Activated CD4-positive, alpha-beta T cell treated with anti-CD3 and anti-CD28 coated beads, Interleukin-2, amount 10 ng/mL, durations not matched to agents 24 days and 14 days (primary cell): ENCODE measurements around the gene ZNF225. TPM values are rescaled to one million over a fixed set of nuclear protein-coding genes. Genes with fewer than 3 reads are reported as not detected.

Experiments
- DNase-seq: peaks from one replicate; pipeline ENCODE4 v3.0.0; 2022
- H3K27ac Mint-ChIP-seq: one replicate; pipeline ENCODE4 v1.8.0; 2022; ENCODE audit warnings: mild to moderate bottlenecking, mixed read lengths
- H3K27me3 Mint-ChIP-seq: one replicate; pipeline ENCODE4 v1.8.0; 2022; ENCODE audit warnings: mixed read lengths
- H3K36me3 Mint-ChIP-seq: one replicate; pipeline ENCODE4 v1.8.0; 2022; ENCODE audit warnings: low read depth, mild to moderate bottlenecking, mixed read lengths
- H3K4me1 Mint-ChIP-seq: one replicate; pipeline ENCODE4 v1.8.0; 2021; ENCODE audit warnings: mixed read lengths
- H3K4me3 Mint-ChIP-seq: one replicate; pipeline ENCODE4 v1.8.0; 2022; ENCODE audit warnings: mild to moderate bottlenecking, moderate library complexity, mixed read lengths
- H3K9me3 Mint-ChIP-seq: one replicate; pipeline ENCODE4 v1.8.0; 2021; ENCODE audit warnings: mixed read lengths
- intact Hi-C: fragments of 100-400 bp; cut with micrococcal nuclease; formaldehyde crosslinking; loops from one replicate; pipeline ENCODE4 v1.15.1; 2023
- total RNA-seq: library from RNA; stranded (reverse); gene quantifications from 2 replicates; pipeline ENCODE4 v1.2.3, GENCODE V29; 2022

ZNF225 gene
- total RNA-seq, result 2.7 and 3.2 TPM in 2 replicates

- peak; percentile 95 for DNase-seq
- peak within 1 kb of the TSS; percentile 99 for H3K4me3 Mint-ChIP-seq
- H3K4me1 Mint-ChIP-seq, result peaks cover 17% of the 10 kb centered on the region
- intact Hi-C loops, result loop anchor here (1.0 to 5.0 kb wide), 10 partner anchors 19 to 389 kb away; partner anchors contain the start of genes ZNF155, ZNF180, ZNF222 and ZNF224
- peak within 1 kb of the TSS; percentile 91 for H3K27ac Mint-ChIP-seq
- H3K27me3 Mint-ChIP-seq, result no peaks in the 10 kb centered on the region
- peaks cover 29% of the 10 kb centered on the region for H3K36me3 Mint-ChIP-seq
- peaks cover 18% of the 10 kb centered on the region for H3K9me3 Mint-ChIP-seq
Observed at GRCh38 chr19:44113138-44113783, at the start of gene ZNF225. ZNF225 (plus strand) TSS chr19:44113399; CDS start chr19:44115828, 2,429 bp downstream.

GRCh38 chr19:44066305-44066704 is 46.9 kb upstream of the ZNF225 start:
- Mint-ChIP-seq H3K9me3 (peaks cover 34% of the 10 kb centered on the region), H3K36me3 (peaks cover 10% of the 10 kb centered on the region)
- DNase-seq, result no peak

GRCh38 chr19:44069415-44069814 is 43.8 kb upstream of the ZNF225 start:
- H3K4me1 Mint-ChIP-seq, result peaks cover 13% of the 10 kb centered on the region
- H3K9me3 Mint-ChIP-seq, result peaks cover 35% of the 10 kb centered on the region
- no peak overlapping the region for H3K4me3 Mint-ChIP-seq
- intact Hi-C loops, result no loop called here
- peaks cover 17% of the 10 kb centered on the region for H3K36me3 Mint-ChIP-seq
- no peak overlapping the region for H3K27ac Mint-ChIP-seq
- H3K27me3 Mint-ChIP-seq, result no peaks in the 10 kb centered on the region
- no peak for DNase-seq

More at GRCh38 chr19:44066305-44066704, 46.9 kb upstream of the ZNF225 start:
- Mint-ChIP-seq H3K27ac (no peak overlapping the region), H3K4me1 (no peaks in the 10 kb centered on the region), H3K27me3 (no peaks in the 10 kb centered on the region), H3K4me3 (no peak overlapping the region)
- intact Hi-C loops, result no loop called here

GRCh38 chr19:44071824-44072542 is 41.2 kb upstream of the ZNF225 start, which contains the start of gene ZNF284:
ZNF284 (plus strand) TSS chr19:44072159; CDS start chr19:44076390, 4,231 bp downstream.
- H3K9me3 Mint-ChIP-seq, result peaks cover 29% of the 10 kb centered on the region
- no peaks in the 10 kb centered on the region for H3K27me3 Mint-ChIP-seq
- peak; percentile 94 for DNase-seq
- peak within 1 kb of the TSS; percentile 73 for H3K27ac Mint-ChIP-seq
- H3K4me3 Mint-ChIP-seq, result peak within 1 kb of the TSS; percentile 91
- H3K36me3 Mint-ChIP-seq, result peaks cover 16% of the 10 kb centered on the region
- intact Hi-C loops, result loop anchor here (1.0 to 2.0 kb wide), 5 partner anchors 22 to 141 kb away; partner anchors contain the start of genes ZNF224, ZNF225, ZNF227 and ZNF230
- peaks cover 13% of the 10 kb centered on the region for H3K4me1 Mint-ChIP-seq

GRCh38 chr19:44072543-44073401 is 40.4 kb upstream of the ZNF225 start:
- H3K4me1 Mint-ChIP-seq, result peaks cover 13% of the 10 kb centered on the region
- no peaks in the 10 kb centered on the region for H3K27me3 Mint-ChIP-seq
- peaks cover 15% of the 10 kb centered on the region for H3K36me3 Mint-ChIP-seq
- H3K9me3 Mint-ChIP-seq, result peaks cover 26% of the 10 kb centered on the region
- H3K4me3 Mint-ChIP-seq, result peak overlapping the region; percentile 91
- peak overlapping the region; percentile 39 for H3K27ac Mint-ChIP-seq
- intact Hi-C loops, result loop anchor here (1.0 to 2.0 kb wide), 5 partner anchors 22 to 140 kb away; partner anchors contain the start of genes ZNF224, ZNF225, ZNF227 and ZNF230
- DNase-seq, result no peak

GRCh38 chr19:44076325-44076724 is 36.9 kb upstream of the ZNF225 start:
- peaks cover 13% of the 10 kb centered on the region for H3K9me3 Mint-ChIP-seq
- H3K4me1 Mint-ChIP-seq, result peaks cover 13% of the 10 kb centered on the region
- no peak overlapping the region for H3K27ac Mint-ChIP-seq
- DNase-seq, result no peak
- intact Hi-C loops, result no loop called here
- H3K27me3 Mint-ChIP-seq, result no peaks in the 10 kb centered on the region
- H3K4me3 Mint-ChIP-seq, result no peak overlapping the region
- H3K36me3 Mint-ChIP-seq, result peaks cover 25% of the 10 kb centered on the region

- peaks cover 11% of the 10 kb centered on the region for H3K36me3 Mint-ChIP-seq
- H3K4me1 Mint-ChIP-seq, result peaks cover 11% of the 10 kb centered on the region
- no peak overlapping the region for H3K27ac Mint-ChIP-seq
- peak; percentile 51 for DNase-seq
- H3K27me3 Mint-ChIP-seq, result no peaks in the 10 kb centered on the region
- H3K9me3 Mint-ChIP-seq, result peaks cover 12% of the 10 kb centered on the region
- no peak overlapping the region for H3K4me3 Mint-ChIP-seq
- intact Hi-C loops, result loop anchor here (5.0 kb wide), 2 partner anchors 75 to 90 kb away; partner anchors contain the start of genes ZNF226 and ZNF230
Observed at GRCh38 chr19:44092108-44092507, 21.1 kb upstream of the ZNF225 start.

GRCh38 chr19:44093931-44094765 is 19.1 kb upstream of the ZNF225 start, which contains the start of gene ZNF224:
ZNF224 (plus strand) TSS chr19:44094361; CDS start chr19:44097874, 3,513 bp downstream.
- peaks cover 14% of the 10 kb centered on the region for H3K4me1 Mint-ChIP-seq
- H3K27me3 Mint-ChIP-seq, result no peaks in the 10 kb centered on the region

GRCh38 chr19:44107751-44108150 is 5.4 kb upstream of the ZNF225 start:
- no peaks in the 10 kb centered on the region for H3K27me3 Mint-ChIP-seq
- DNase-seq, result no peak
- H3K27ac Mint-ChIP-seq, result no peak overlapping the region
- H3K4me3 Mint-ChIP-seq, result no peak overlapping the region
- peaks cover 5% of the 10 kb centered on the region for H3K4me1 Mint-ChIP-seq
- H3K9me3 Mint-ChIP-seq, result peaks cover 53% of the 10 kb centered on the region
- intact Hi-C loops, result no loop called here
- H3K36me3 Mint-ChIP-seq, result peaks cover 60% of the 10 kb centered on the region

More at GRCh38 chr19:44093931-44094765, 19.1 kb upstream of the ZNF225 start, which contains the start of gene ZNF224:
- Mint-ChIP-seq H3K4me3 (peak within 1 kb of the TSS; percentile 98), H3K27ac (peak within 1 kb of the TSS; percentile 91), H3K9me3 (peaks cover 16% of the 10 kb centered on the region), H3K36me3 (peaks cover 29% of the 10 kb centered on the region)
- intact Hi-C loops, result loop anchor here (1.0 to 5.0 kb wide), 9 partner anchors 19 to 267 kb away; partner anchors contain the start of genes ZNF155, ZNF225, ZNF226 and ZNF227
- DNase-seq, result peak; percentile 94

- H3K27me3 Mint-ChIP-seq, result no peaks in the 10 kb centered on the region
- peaks cover 45% of the 10 kb centered on the region for H3K36me3 Mint-ChIP-seq
- peaks cover 15% of the 10 kb centered on the region for H3K4me1 Mint-ChIP-seq
- intact Hi-C loops, result no loop called here
- H3K27ac Mint-ChIP-seq, result no peak overlapping the region
- no peak overlapping the region for H3K4me3 Mint-ChIP-seq
- H3K9me3 Mint-ChIP-seq, result peaks cover 40% of the 10 kb centered on the region
- DNase-seq, result no peak
Observed at GRCh38 chr19:44109458-44109857, 3.7 kb upstream of the ZNF225 start.

GRCh38 chr19:44111910-44112463 is 1.2 kb upstream of the ZNF225 start:
- peaks cover 17% of the 10 kb centered on the region for H3K4me1 Mint-ChIP-seq
- no peak for DNase-seq
- peaks cover 33% of the 10 kb centered on the region for H3K36me3 Mint-ChIP-seq
- no peak overlapping the region for H3K27ac Mint-ChIP-seq
- H3K27me3 Mint-ChIP-seq, result no peaks in the 10 kb centered on the region
- peaks cover 26% of the 10 kb centered on the region for H3K9me3 Mint-ChIP-seq
- intact Hi-C loops, result loop anchor here (2.0 to 5.0 kb wide), 3 partner anchors 101 to 390 kb away; partner anchors contain the start of genes ZNF180, ZNF227 and ZNF230
- peak overlapping the region; percentile 55 for H3K4me3 Mint-ChIP-seq

- peak overlapping the region; percentile 91 for H3K27ac Mint-ChIP-seq
- H3K4me1 Mint-ChIP-seq, result peaks cover 17% of the 10 kb centered on the region
- DNase-seq, result no peak
- intact Hi-C loops, result loop anchor here (1.0 to 5.0 kb wide), 10 partner anchors 18 to 390 kb away; partner anchors contain the start of genes ZNF155, ZNF180, ZNF222 and ZNF224
- peak overlapping the region; percentile 99 for H3K4me3 Mint-ChIP-seq
- H3K27me3 Mint-ChIP-seq, result no peaks in the 10 kb centered on the region
- peaks cover 23% of the 10 kb centered on the region for H3K9me3 Mint-ChIP-seq
- H3K36me3 Mint-ChIP-seq, result peaks cover 30% of the 10 kb centered on the region
Observed at GRCh38 chr19:44112802-44113137, 429 bp upstream of the ZNF225 start.
